Fibroblast of lung (primary cell): ENCODE measurements around the gene EFNB1. TPM values are rescaled to one million over a fixed set of nuclear protein-coding genes. Genes with fewer than 3 reads are reported as not detected.

Experiments
- DNase-seq, 2 donors: peaks; one replicate each; pipeline versions ENCODE4 v3.0.0 to v3.0.0-alpha.2; 2010; ENCODE audit warnings: low read depth in 2 of 2
- H2AFZ ChIP-seq: 2 replicates; pipeline ENCODE4 v1.5.1; 2012; ENCODE audit warnings: low read length, control low read depth, inconsistent platforms
- H3K27ac ChIP-seq: 2 replicates; pipeline ENCODE4 v1.5.1; 2011; ENCODE audit warnings: low read length, control low read depth; ENCODE audit not compliant: insufficient read depth
- H3K27me3 ChIP-seq: 2 replicates; pipeline ENCODE4 v1.5.1; 2011; ENCODE audit warnings: mild to moderate bottlenecking, low read length; ENCODE audit not compliant: control insufficient read depth, insufficient read depth
- H3K36me3 ChIP-seq: 2 replicates; pipeline ENCODE4 v1.5.1; 2011; ENCODE audit warnings: low read length; ENCODE audit not compliant: control insufficient read depth, insufficient read depth
- H3K4me1 ChIP-seq: 2 replicates; pipeline ENCODE4 v1.5.1; 2011; ENCODE audit warnings: low read length; ENCODE audit not compliant: control insufficient read depth, insufficient read depth; ENCODE audit errors: extremely low read depth
- H3K4me2 ChIP-seq: 2 replicates; pipeline ENCODE4 v1.5.1; 2011; ENCODE audit warnings: low read length, control low read depth; ENCODE audit not compliant: insufficient read depth; ENCODE audit errors: extremely low read depth
- H3K4me3 ChIP-seq, 4 experiments: fragments of 200-600 bp in 1 of 4; sonication (generic) in 1 of 4; replicated peaks in 1 of 4; 2 replicates each; pipeline ENCODE4 v1.5.1; 2011 to 2016; ENCODE audit warnings: low read length in 4 of 4, low read depth in 3 of 4, mild to moderate bottlenecking in 3 of 4, control low read depth in 2 of 4, inconsistent platforms in 1 of 4, mixed read lengths in 1 of 4; ENCODE audit not compliant: insufficient read depth in 1 of 4; ENCODE audit errors: control extremely low read depth in 1 of 4
- H3K79me2 ChIP-seq: 2 replicates; pipeline ENCODE4 v1.5.1; 2012; ENCODE audit warnings: mild to moderate bottlenecking, low read length, inconsistent platforms; ENCODE audit not compliant: control insufficient read depth, insufficient read depth
- H3K9ac ChIP-seq: 2 replicates; pipeline ENCODE4 v1.5.1; 2011; ENCODE audit warnings: mild to moderate bottlenecking, low read length, control low read depth; ENCODE audit not compliant: insufficient read depth
- H3K9me3 ChIP-seq: 2 replicates; pipeline ENCODE4 v1.5.1; 2012; ENCODE audit warnings: low read depth, low read length; ENCODE audit not compliant: control insufficient read depth, insufficient read depth
- H4K20me1 ChIP-seq: 2 replicates; pipeline ENCODE4 v1.5.1; 2011; ENCODE audit warnings: low read length; ENCODE audit not compliant: control insufficient read depth, insufficient read depth; ENCODE audit errors: extremely low read depth
- EZH2 ChIP-seq: IDR thresholded peaks from 2 replicates; pipeline ENCODE4 v1.5.1; 2012; ENCODE audit warnings: low read length, control low read depth, mild to moderate bottlenecking; ENCODE audit errors: missing control alignments
- polyA plus RNA-seq, 2 donors: library from polyadenylated mRNA; depleted of rRNA in 1 of 2; stranded (reverse) in 1 of 2; unstranded in 1 of 2; fragments of >200 nt; gene quantifications; 2 replicates each; pipeline ENCODE4 v1.2.1, GENCODE V29; 2011 to 2012; ENCODE audit warnings: missing spikeins in 1 of 2
- total RNA-seq: library from RNA; depleted of rRNA; stranded (reverse); fragments of >200 nt; gene quantifications from 2 replicates; pipeline ENCODE4 v1.2.1, GENCODE V29; 2014
- TF ChIP-seq, protein P1 (sequence below), 2 donors: IDR thresholded peaks in 1 of 2; conservative IDR thresholded peaks in 1 of 2; 1 replicate in 1 of 2; 2 replicates in 1 of 2; pipeline ENCODE4 v1.5.1; 2011 to 2012; ENCODE audit warnings: low read length in 2 of 2, control low read depth in 1 of 2, inconsistent platforms in 1 of 2, low read depth in 1 of 2, mild to moderate bottlenecking in 1 of 2

The EFNB1 gene
- total and polyA plus RNA-seq, 2 donors (not counting 1 experiment from before 2014, with no cell fraction given) = 12.6 to 43.4 TPM

DNA sequence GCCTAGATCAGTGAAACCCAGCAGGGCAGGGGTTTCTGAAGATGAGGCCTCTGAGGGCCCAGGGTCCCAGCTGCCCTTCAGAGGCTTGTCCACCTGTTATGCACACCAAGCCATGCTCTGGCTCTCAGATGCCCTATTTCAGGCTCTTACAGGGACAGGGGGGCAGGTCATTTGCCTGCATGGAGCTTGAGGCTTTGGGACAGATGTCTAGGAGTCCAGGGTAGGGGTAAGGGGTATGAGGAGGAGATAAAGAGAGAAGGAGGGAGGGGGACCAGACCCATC, 4.7 kb upstream of the EFNB1 start:
- no peaks in the 10 kb centered on the region for H3K4me1 ChIP-seq
- no peaks in the 10 kb centered on the region for H3K9me3 ChIP-seq
- no peak overlapping the region for H3K4me3 ChIP-seq
- H3K9ac ChIP-seq = no peak overlapping the region
- no peak overlapping the region for H2AFZ ChIP-seq
- TF ChIP-seq EZH2 = no peak
- TF ChIP-seq, protein P1, sequence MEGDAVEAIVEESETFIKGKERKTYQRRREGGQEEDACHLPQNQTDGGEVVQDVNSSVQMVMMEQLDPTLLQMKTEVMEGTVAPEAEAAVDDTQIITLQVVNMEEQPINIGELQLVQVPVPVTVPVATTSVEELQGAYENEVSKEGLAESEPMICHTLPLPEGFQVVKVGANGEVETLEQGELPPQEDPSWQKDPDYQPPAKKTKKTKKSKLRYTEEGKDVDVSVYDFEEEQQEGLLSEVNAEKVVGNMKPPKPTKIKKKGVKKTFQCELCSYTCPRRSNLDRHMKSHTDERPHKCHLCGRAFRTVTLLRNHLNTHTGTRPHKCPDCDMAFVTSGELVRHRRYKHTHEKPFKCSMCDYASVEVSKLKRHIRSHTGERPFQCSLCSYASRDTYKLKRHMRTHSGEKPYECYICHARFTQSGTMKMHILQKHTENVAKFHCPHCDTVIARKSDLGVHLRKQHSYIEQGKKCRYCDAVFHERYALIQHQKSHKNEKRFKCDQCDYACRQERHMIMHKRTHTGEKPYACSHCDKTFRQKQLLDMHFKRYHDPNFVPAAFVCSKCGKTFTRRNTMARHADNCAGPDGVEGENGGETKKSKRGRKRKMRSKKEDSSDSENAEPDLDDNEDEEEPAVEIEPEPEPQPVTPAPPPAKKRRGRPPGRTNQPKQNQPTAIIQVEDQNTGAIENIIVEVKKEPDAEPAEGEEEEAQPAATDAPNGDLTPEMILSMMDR (conservative IDR thresholded peaks at IDR 0.05 in 1 of 2, IDR thresholded peaks at IDR 0.05 in 1 of 2; ENCODE audit: low read depth in 1 of 2, low read length in 2 of 2) = no peak
- no peaks in the 10 kb centered on the region for H3K27me3 ChIP-seq
- no peaks in the 10 kb centered on the region for H3K79me2 ChIP-seq
- H3K27ac ChIP-seq = no peak overlapping the region
- H4K20me1 ChIP-seq = no peaks in the 10 kb centered on the region
- no peak for DNase-seq
- H3K4me2 ChIP-seq = no peak overlapping the region
- H3K36me3 ChIP-seq = no peaks in the 10 kb centered on the region

DNA sequence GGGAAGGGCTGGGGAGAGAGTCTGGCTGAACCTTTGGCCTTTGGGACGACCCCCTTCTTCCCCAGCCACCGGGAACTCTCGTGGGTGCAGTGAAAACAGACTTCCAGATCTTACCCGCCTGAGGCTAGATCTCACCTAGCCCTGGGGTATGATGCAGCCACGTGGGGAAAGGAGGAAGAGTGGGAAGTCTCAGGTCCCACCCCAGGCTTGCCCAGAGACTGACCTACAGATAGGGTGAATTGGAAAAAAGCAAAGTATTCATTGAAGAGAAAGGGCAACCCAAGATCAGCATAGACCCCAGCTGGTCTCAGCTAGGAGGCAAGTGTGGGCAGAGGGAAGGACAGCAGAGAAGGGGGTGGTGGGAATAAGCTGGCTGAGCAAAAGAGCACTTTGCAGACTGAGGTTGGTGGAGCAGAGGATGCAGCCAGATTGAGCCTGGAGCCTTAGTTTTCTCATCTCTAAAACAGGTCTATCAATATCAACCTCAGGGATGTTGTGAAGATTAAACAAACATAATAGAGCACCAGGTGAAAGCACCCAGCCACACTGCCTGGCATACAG, 4.2 kb upstream of the EFNB1 start:
- TF ChIP-seq, protein P1 (conservative IDR thresholded peaks at IDR 0.05 in 1 of 2, IDR thresholded peaks at IDR 0.05 in 1 of 2; ENCODE audit: low read depth in 1 of 2, low read length in 2 of 2) = no peak
- no peak for TF ChIP-seq EZH2

DNA sequence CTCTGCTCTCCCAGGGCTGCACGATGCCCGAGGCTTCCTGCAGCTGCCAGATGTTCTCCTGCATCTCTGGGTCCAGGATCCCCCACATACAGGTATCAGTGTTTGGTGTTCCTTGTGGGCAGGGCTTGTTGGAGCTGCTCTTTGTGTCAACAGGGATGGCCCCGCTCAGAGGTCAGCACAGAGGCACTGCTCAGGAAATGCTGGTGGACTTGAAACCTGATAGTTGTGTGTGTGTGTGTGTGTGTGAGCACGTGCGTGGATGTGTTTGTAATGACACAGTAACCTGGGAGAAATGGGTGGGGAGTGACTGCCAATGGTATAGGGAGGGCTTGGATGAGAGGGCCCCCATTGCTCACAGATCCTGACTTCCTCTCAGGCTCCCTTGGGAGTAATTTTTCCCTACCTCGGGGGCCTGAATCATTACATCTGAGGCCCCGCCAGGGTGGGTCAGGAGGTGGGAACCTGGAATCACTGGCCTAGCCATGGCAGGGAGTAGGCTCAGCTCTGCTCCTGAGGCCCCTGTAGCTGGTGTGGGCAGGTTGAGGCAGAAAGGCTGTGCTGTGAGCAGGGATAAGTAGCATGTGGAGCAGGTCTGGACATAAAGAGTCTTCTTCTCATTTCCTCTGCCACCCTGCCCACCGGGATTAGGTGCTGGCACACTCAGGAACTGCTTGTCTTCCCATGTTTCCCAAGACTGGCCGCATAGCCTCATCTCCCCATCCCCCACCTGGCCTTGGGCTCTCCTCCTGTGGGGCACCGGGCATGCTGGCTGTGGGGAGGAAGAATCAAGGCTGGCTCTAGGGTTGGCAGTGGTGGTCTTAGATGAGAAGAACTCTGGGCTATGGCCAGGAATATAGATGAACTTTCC, 2.5 kb upstream of the EFNB1 start:
- Histone ChIP-seq H3K4me2 (no peak overlapping the region), H3K4me1 (no peaks in the 10 kb centered on the region), H3K27me3 (no peaks in the 10 kb centered on the region), H3K4me3 (no peak overlapping the region), H3K36me3 (no peaks in the 10 kb centered on the region), H4K20me1 (no peaks in the 10 kb centered on the region), H3K79me2 (peaks cover 12% of the 10 kb centered on the region), H3K9me3 (no peaks in the 10 kb centered on the region), H3K27ac (no peak overlapping the region), H3K9ac (no peak overlapping the region), H2AFZ (no peak overlapping the region)
- no peak for DNase-seq
- no peak for TF ChIP-seq EZH2
- TF ChIP-seq, protein P1 (conservative IDR thresholded peaks at IDR 0.05 in 1 of 2, IDR thresholded peaks at IDR 0.05 in 1 of 2; ENCODE audit: low read depth in 1 of 2, low read length in 2 of 2) = no peak

More for the DNA sequence above, 4.2 kb upstream of the EFNB1 start:
- DNase-seq = no peak
- Histone ChIP-seq H3K9me3 (no peaks in the 10 kb centered on the region), H2AFZ (no peak overlapping the region), H3K4me2 (no peak overlapping the region), H3K27me3 (no peaks in the 10 kb centered on the region), H4K20me1 (no peaks in the 10 kb centered on the region), H3K79me2 (peaks cover 1% of the 10 kb centered on the region), H3K36me3 (no peaks in the 10 kb centered on the region), H3K27ac (no peak overlapping the region), H3K4me1 (no peaks in the 10 kb centered on the region), H3K4me3 (no peak overlapping the region), H3K9ac (no peak overlapping the region)
